HG02852 (cell line): Measurements from ENCODE around the gene TMEM234.
A peak's percentile ranks its signal among the peaks of the same experiment; 100 is the strongest.
"Not testable (repeated sequence)": the region's sequence is repeated elsewhere in the genome, so short reads cannot be mapped to it uniquely, and the experiment has no call there.

Source experiments
- ATAC-seq: cut with Tn5 transposase; IDR thresholded peaks from one replicate; pipeline ENCODE4 v1.9.1; 2021; ENCODE audit warnings: mild to moderate bottlenecking, moderate library complexity; ENCODE audit not compliant: unreplicated experiment

TMEM234 gene

DNA sequence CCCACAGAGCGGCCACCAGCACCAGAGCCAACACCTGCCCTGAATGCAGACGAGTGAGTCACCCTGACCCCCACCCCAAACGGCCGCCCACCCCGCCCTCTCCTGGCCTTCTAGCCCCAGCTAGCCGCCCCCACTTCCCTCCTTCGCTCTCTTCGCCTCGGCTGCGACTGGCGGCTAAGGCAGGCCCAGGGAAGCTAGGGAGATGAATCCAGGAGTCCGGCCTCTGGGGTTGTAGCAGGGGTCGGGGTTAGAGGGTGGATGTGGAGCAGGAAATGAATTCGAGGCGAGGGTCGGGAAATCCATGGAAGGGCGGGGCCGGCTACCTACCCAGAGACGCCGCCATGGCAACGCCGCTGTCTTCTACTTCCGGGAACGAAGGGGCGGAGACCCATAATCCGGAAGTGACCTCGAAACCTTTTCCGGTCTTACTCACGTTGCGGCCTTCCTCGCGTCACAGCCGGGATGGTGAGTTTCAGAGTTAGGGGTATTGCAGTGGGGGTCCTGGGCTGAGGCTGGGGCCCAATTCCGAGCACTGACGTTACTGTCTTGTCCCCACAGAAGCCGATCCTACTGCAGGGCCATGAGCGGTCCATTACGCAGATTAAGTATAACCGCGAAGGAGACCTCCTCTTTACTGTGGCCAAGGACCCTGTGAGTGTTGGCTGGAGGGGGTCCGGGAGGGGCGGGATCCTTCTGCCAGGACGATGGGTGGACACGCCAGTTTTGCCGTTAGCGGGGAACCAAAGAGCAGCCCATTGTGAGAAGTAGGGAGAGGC, at the start of gene TMEM234, which contains the start of gene EIF3I:
TMEM234 (minus strand) TSS at position 374 of the 776 bp plus-strand sequence; CDS start at position 343, 31 bp downstream.
EIF3I (plus strand) TSS at position 428 of the 776 bp plus-strand sequence; CDS start at position 463, 35 bp downstream.
- ATAC-seq, result peak; percentile 92

DNA sequence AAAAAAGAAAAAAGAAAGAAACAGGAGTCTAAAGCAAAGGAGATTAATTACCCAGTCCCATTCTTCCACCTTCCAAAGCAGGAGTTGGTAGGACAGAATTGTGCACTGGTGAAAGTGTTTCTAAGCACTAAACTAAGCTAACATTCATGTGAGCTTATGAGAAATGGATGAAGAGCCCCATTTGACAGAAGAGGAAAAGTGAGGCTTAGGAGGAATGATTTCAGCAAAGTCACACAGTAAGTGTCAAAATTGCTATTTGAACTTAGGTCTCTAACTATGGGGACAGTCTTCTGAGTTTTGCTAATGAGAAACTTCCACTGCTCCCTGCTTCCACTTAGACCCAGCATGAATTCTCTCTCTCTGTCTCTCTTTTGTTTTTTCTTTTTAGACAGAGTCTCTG, 47.6 kb upstream of the TMEM234 start:
- ATAC-seq, result no peak

DNA sequence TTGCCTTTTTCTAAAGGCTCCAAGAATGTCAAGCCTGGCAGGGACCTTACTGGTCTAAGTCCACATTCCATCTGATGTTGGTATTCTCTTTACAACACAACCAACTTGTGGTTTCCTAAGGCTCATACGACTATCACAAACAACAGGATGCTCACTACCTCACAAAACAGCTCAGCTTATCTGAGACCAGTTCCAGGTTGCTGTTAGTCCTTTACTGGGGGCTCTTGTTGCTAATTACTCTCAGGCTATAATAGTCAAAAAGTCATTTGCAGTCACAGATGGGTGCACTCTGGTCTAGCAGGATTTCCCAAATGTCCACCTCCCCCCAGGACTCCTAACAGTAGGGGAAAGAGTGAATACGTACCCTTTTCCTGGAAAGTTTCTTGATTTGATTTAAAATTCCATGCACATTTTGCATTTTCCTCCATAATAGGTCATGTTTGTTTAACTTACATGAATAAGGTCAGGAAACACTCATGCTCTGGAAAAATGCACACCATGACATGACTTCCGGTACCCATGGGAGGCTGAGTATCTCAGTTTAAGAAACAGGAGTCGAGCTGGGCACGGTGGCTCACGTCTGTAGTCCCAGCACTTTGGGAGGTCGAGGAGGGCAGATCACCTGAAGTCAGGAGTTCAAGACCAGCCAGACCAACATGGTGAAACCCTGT, 44.9 kb upstream of the TMEM234 start:
- no peak for ATAC-seq

DNA sequence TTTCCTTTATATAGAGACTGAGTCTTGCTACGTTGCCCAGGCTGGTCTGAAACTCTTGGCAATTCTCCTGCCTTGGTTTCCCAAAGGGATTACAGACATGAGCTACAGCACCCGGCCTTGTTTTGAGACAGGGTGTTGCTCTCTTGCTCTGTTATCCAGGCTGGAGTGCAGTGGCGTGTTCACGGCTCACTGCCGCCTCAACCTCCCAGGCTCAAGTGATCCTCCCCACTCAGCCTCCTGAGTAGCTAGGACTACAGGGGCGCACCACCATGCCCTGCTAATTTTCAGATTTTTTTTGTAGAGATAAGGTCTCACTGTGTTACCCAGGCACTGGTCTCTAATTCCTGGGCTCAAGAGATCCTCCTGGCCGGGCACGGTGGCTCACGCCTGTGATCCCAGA, 43.7 kb upstream of the TMEM234 start:
- ATAC-seq, result no peak

DNA sequence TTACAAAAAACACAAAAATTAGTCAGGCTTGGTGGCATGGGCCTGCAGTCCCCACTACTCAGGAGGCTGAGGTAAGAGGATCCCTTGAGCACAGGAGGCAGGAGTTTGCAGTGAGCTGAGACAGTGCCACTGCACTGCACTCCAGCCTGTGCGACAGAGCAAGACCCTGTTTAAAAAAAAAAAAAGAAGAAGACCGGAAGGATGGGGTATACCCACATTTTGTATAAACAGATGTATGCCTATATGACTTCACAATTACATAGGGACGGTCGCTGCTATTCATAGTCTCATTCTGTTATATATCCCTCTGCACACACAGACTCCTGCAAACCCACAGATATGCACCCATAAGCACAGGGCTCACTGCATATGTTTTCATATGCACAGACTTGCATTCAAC, 41.6 kb upstream of the TMEM234 start:
- no peak for ATAC-seq

DNA sequence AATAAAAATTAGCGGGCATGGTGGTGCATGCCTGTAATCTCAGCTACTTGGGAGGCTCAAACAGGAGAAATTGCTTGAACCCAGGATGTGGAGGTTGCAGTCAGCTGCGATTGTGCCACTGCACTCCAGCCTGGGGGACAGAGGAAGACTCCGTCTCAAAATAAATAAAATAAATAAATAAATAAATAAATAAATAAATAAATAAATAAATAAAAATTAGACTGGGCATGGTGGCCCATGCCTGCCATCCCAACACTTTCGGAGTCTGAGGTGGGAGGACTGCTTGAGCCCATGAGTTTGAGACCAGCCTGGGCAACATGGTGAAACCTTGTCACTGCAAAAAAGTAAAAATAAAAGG, 41.1 kb upstream of the TMEM234 start:
- ATAC-seq, result not testable (repeated sequence)

DNA sequence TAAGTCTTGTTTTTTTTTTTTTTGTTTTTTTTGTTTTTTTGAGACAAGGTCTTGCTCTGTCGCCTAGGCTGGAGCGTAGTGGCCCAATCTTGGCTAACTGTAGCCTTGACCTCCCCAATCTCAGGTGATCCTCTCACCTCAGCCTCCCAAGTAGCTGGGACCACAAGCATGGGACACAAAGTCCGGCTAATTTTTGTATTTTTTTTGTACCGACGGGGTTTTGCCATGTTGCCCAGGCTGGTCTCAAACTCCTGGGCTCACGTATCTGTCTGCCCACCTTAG, 35.0 kb upstream of the TMEM234 start:
- no peak for ATAC-seq

DNA sequence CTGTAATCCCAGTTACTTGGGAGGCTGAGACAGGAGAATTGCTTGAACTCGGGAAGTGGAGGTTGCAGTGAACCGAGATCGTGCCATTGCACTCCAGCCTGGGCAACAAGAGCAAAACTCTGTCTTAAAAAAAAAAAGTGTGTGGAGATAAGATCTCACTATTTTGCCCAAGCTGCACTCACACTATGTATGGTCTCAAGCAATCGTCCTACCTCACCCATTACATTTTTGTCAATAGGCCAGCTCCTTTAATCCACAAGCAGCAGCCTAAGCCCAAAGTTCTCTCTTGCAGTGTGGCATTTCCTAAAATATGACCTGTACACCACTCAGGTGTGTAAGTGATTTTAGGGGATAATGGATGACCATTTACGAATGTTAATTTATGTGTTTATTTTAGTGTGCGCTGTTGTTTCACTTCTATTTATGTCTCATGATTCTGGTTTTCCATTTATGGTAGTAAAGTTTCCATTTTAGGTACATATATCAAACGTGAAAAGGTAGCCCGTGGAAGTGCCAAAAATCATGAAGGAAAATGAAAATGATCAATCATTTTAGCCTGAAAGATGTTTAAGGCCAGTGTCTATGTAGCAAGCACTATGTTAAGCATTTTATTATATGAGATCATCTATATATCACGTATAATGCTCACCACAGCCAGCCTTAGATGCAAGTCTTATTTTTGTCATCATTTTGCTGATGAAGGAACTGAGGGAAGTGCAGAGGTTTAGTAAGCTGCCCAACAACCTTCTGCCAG, 34.5 kb upstream of the TMEM234 start:
- ATAC-seq, result no peak

DNA sequence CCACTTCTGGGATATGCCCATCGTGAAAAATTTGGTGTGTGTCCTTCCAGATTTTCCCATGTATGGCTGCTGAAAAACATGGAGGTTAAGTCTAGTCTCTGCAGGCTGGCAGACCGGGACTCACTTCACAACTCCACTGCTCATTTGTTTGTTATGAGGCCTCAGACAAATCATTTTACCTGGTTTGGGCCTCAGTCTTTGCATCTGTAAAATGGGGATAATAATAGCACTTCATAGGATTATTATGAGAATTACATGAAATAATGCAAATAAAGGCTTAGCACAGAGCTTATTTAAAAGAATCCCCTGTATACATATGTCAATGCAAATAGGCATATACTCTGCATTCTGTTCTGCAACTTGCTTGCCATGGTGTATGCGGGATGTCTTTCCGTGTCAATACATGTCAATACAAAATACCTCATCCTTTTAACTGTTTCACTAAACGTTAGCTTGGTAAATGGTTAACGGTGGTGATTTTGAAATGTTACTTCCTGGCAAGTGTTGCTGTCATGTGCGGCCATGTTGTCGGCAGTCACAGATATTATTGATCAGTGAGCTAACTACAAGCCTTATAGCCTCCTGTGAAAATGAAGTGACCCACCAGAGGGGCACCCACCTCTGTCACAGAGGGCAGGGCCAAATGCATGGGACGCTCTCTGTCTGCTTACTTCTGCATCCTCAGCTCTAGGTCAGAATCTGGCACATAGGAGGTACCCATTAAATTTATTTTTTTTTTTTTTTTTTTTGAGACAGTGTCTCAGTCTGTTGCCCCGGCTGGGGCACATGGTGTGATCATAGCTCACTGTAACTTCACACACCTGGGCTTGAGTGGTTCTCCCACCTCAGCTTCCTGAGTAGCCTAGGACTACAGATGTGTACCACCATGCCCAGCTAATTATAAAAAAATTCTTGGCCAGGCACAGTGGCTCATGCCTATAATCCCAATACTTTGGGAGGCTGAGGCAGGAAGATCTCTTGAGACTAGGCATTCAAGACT, 33.2 kb upstream of the TMEM234 start:
- ATAC-seq, result no peak

DNA sequence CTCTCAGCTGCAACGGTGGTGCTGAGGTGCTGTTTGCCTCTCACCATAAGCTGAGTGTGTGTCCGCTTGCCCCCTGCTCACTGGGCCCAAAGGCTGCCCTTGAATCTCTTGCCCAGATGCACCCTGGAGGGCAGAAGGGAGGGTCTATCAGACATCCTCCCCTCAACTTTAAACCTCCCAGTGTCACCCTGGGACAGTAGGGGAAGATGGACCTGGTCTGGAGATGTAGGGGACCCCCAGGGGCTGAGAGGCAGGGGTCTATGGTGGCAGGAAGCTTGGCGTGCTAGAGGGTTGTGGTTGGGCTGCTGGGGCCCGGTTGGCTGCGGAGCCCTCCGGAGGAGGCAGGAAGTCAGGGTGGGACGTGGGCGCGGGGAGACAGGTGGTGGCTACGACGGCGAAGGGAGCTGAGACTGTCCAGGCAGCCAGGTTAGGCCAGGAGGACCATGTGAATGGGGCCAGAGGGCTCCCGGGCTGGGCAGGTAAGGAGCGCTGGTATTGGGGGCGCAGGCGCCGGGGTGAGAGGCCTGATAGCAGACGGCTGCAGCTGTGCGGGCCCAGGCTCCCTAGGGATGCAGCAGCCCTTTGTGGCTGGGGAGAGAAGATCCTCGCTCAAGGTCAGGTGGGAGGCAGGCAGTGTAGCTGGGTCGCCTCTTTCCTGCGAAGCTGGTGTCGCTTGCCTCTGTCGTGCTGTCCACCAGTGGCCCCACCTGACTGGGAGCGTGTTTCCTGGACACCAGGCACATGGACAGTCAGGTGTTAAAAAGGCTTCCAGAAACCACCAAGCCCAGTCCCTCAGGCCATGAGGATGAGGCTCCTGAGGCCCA, 29.0 kb upstream of the TMEM234 start, which contains the start of gene LCK:
LCK (plus strand) TSS at position 373 of the 824 bp plus-strand sequence. CDS start 23,065 bp downstream, outside the sequence.
- no peak for ATAC-seq

DNA sequence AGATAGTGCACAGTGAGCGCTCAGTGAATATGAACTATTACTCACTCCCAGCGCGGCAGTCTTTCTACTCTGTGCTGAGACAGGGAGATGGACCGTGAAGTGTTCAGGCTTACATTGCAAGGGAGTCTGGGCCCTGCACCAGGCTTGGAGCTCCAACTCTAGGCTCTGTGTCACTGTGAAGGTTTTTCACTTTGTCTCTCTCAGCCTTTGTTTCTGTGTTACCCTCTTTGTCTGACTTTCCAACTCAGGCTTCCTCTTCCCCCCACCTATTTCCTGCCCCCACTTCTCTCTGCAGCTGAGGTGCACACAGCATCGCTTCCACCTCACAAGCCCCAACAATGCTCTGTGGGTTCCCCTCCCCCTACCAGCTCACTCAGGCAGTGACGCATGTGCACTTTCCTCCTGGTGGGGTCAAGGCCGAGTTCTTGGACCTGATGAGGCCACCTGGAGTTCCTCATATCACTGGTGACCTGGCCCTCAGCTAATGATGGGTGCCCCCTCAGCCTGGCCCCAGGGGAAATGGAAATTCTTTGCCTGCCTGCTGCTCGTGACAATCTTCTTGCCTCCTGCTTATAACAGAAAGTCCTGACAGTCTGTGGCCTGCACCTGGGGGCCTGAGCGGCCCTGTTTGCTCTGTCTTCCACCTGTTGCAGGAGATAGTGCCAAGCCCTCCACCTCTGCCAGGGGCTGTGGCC, 27.8 kb upstream of the TMEM234 start:
- peak; percentile 57 for ATAC-seq

DNA sequence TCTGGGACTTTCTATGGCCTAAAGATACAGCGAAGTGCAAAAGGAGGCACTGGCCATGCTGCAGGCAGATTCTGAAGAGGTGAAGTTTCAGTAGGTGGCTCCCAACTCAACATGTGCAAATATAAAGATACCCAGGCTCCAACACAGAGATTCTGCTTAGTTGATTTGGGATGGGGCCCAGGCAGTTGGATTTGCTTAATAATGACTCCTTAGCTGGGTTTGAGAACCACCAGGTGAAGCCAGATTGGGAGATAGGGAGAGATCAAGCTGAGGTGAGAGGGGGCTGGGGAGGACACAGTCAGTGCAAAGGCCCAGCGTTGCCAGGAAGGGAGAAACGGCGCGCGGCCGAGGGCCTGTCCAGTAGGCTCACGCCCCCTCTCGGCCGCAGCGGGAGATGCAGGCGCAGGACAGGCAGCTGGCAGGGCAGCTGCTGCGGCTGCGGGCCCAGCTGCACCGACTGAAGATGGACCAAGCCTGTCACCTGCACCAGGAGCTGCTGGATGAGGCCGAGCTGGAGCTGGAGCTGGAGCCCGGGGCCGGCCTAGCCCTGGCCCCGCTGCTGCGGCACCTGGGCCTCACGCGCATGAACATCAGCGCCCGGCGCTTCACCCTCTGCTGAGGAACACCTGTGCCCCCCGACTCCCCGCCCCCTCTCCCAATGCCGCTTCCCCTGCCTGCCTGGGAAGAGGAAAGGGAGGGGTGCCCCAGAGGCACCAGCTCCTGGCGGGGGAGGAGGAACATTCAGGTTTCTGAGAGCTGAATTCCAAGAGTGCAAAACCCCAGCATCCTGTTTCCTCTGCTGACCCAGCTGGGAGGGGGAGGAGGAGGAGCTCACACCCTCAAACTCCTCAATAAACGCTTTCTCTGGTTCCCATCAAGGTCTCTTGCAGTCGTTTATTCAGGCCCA, 26.1 kb upstream of the TMEM234 start:
- ATAC-seq, result peak; percentile 37

DNA sequence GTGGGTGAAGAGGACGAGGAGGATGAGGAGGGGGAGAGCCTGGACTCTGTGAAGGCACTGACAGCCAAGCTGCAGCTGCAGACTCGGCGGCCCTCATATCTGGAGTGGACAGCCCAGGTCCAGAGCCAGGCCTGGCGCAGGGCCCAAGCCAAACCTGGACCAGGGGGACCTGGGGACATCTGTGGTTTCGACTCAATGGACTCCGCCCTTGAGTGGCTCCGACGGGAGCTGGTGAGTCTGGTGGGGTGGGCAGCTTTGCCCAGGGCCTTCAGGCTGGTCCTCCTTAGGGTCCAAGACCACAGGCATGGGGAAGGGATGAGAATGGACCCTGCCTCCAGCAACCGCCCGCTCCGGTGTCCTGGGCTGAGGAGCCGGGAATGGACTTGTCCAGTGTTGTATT, 25.3 kb upstream of the TMEM234 start:
- no peak for ATAC-seq

DNA sequence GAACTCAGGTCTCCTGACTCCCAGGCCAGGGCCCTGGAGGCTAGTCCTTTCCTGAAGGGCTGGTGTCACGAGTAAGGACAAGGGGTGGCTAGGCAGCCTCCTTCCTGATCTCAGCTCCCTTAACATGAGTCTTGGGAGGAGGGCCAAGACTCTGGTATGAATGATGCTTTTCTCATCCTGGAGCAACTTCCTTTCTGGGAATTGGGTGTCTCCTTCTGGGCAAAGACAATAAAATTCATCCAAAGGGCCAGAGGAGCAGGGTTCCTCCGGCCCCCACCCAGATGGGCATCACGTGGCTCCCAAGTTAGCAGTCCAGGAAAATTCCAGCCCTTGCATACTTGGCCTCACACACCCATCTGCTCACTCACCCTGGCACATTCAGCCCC, 24.7 kb upstream of the TMEM234 start, which contains the start of gene FAM167B:
FAM167B (plus strand) TSS at position 335 of the 386 bp plus-strand sequence. CDS start 200 bp downstream, outside the sequence.
- no peak for ATAC-seq

DNA sequence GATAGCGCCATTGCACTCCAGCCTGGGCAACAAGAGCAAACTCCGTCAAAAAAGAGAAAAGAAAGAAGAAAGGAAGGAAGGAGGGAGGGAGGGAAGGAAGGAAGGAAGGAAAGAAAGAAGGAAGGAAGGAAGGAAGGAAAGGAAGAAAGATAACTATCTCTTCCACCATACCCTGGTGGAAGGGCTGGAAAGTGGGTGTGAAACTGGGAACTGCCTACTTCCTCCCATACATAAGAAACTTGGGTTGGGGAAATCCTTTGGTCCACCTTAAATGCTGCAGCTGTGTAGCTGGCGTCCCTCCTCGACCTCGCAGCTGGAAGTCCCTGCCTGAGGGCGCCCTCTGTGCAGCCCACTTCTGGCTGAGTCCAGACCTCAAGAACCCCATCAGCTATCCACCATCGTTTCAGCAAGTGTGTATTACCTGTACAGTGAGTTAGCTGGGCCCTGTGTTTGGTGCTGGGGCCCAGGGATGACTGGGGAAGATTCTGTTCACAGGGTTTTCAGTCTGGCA, 20.2 kb upstream of the TMEM234 start:
- ATAC-seq, result no peak

DNA sequence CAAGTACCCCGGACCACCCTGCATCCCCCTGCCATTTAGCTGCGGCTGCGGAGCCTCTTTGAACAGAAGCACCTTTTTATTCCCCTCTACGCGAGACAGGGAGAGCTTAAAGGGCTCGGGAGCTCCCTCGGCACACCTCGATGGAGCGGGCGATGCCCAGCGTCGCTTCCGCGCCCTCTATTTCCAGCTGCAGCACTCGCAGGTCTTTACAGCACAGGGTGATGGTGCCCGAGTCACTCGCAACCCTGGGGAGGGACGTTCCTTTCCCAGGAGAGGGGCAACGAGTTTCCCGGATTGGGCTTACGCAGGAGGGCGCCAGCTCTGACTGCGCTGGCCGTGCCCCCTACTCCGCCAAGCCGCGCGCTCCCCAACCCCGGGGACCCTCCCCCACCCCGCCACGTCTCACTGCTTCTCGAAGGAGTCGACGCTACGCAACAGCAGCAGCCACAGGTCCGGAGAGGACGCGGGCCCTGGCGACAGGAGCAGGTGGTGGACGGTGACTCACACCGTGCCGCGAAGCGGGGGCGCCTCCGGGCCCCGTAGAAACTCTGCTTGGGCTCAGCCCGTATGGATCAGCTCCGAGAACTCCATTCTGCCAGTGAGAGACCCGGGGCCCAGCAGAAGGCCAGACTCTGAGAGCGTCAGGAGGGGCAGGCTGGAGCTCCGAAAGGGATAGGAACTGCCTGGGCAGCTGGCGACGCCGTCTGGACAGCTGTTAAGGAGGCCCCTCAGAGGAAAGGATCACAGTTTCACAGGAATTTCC, 19.0 kb upstream of the TMEM234 start:
- no peak for ATAC-seq
